ENCODE measurements around the gene TCF7. TPM values are rescaled to one million over a fixed set of nuclear protein-coding genes. Genes with fewer than 3 reads are reported as not detected.

TCF7 gene
- total and polyA plus RNA-seq, 5 experiments from 2014 or later: 207 to 911 (median 600) TPM

- Mint-ChIP-seq H3K4me3 (peak overlapping the region; percentile 66 to 98 (median 82)), H3K27me3 (no peaks in the 10 kb centered on the region), H3K27ac (peak overlapping the region; percentile 91 to 99 (median 98)), H3K9me3 (no peaks in the 10 kb centered on the region), H3K36me3 (peaks cover 7 to 90% (median 25%) of the 10 kb centered on the region in 3 donors), H3K4me1 (peaks cover 49 to 98% (median 97%) of the 10 kb centered on the region in 4 donors)
- POLR2A ChIA-PET: interaction anchor here (0.6 to 1.2 kb wide), 3 partner anchors 27 to 42 kb away, joined by 3 to 8 read pairs (median 3); partner anchors contain the start of gene SKP1
- ATAC-seq (no peak), DNase-seq (peak in 2 of 10 donors; percentile 0 to 45)
These were observed 20.7 kb downstream of the TCF7 start for GRCh38 chr5:134135091-134135655.

GRCh38 chr5:134136221-134136631 is 21.7 kb downstream of the TCF7 start:
- Mint-ChIP-seq H3K4me3 (peak overlapping the region; percentile 66 to 98 (median 82)), H3K9me3 (no peaks in the 10 kb centered on the region), H3K27me3 (no peaks in the 10 kb centered on the region), H3K36me3 (peaks cover 7 to 90% (median 30%) of the 10 kb centered on the region in 3 donors), H3K4me1 (peaks cover 49 to 98% (median 97%) of the 10 kb centered on the region in 4 donors), H3K27ac (peak overlapping the region; percentile 91 to 99 (median 98))
- ATAC-seq (no peak), DNase-seq (peak in 3 of 10 donors; percentile 0 to 41 (median 15))
- POLR2A ChIA-PET: no interaction called here

DNA sequence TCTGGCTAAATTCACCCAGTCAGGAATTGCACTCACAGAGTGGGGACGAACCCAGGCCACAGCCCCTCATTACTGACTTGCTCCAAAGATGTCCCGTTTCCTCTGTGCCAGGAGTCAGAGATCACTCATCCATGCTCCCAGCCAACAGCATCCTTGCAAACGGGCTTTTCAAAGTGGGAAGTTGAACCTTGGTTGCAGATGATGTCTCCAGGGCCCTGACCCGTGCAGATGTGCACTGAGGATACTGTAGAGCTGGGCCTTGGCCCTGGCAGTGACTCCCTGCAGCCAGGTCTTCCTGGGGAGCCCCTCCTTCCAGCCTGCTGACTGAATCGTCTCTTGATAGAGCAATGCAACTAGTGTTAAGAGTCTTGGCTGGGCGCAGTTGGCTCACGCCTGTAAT is 22.3 kb downstream of the TCF7 start:
- POLR2A ChIA-PET: interaction anchor here (0.9 kb wide), 1 partner anchor 167 kb away, joined by 3 read pairs; no protein-coding TSS in a partner anchor
- no peaks in the 10 kb centered on the region for H3K27me3 Mint-ChIP-seq
- H3K36me3 Mint-ChIP-seq: peaks cover 7 to 91% (median 33%) of the 10 kb centered on the region in 3 donors
- no peaks in the 10 kb centered on the region for H3K9me3 Mint-ChIP-seq
- peak overlapping the region; percentile 66 to 98 (median 81) for H3K4me3 Mint-ChIP-seq
- peak in 4 of 10 donors; percentile 0 to 46 (median 10) for DNase-seq
- H3K4me1 Mint-ChIP-seq: peaks cover 50 to 98% (median 97%) of the 10 kb centered on the region in 4 donors
- peak overlapping the region; percentile 91 to 99 (median 98) for H3K27ac Mint-ChIP-seq
- no peak for ATAC-seq

DNA sequence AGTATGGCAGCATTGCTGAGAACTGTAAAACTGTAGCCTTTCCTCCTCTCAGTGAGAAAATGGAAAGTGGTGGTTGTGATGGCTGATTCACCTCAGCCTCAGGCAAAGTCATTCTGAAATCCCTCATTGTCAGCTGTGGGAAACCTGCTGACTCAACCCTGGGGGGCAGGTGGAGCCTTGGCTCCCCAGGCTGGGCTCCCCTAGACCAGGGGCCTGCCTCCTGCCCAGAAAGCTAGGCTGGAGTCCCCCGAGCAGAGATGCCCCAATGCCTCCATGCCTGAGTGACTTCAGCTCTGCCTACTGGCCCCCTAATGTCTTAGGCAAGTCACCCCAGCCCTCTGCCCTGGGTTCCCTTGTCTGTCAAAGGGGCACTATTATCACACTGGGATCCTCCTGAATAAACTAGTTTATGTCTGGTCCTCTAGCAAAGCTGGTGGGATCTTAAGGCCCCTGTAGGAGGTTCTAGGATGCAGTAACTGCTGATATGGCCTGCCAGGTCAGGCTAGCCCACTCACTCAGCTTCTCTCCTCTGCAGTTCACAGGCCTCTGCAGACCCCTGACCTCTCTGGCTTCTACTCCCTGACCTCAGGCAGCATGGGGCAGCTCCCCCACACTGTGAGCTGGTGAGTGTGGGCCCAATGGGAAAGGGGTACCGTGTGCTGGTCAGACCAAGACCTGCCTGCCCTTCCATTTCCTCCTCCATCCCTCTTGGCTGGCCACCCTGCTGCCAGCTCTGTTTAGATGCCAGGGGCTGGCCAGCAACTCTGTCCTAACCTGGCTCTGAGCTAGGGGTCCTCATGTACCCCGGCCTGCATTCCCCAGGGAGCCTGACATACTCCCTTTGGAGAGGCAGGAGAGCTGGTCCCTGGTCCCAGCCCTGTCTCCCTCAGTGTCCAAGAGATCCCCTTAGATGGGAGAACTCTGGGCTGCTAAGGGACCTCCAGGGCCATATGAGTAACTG is 24.2 kb downstream of the TCF7 start:
- peak in 1 of 2 donors; percentile 13 for ATAC-seq
- Mint-ChIP-seq H3K4me1 (peaks cover 41 to 85% (median 82%) of the 10 kb centered on the region in 4 donors), H3K9me3 (no peaks in the 10 kb centered on the region), H3K27ac (peak overlapping the region; percentile 91 to 99 (median 98)), H3K36me3 (peaks cover 7 to 91% (median 34%) of the 10 kb centered on the region in 3 donors), H3K27me3 (no peaks in the 10 kb centered on the region), H3K4me3 (peak overlapping the region; percentile 32 to 94 (median 61))
- peak in 4 of 10 donors; percentile 0 to 60 (median 24) for DNase-seq
- POLR2A ChIA-PET: interaction anchor here (0.9 to 4.0 kb wide), 3 partner anchors 34 to 133 kb away, joined by 4 to 23 read pairs (median 6); partner anchors contain the start of genes SKP1 and VDAC1

GRCh38 chr5:134139377-134139851 is 24.9 kb downstream of the TCF7 start:
- ATAC-seq: no peak
- H3K4me3 Mint-ChIP-seq: peak overlapping the region in 9 of 10 donors; percentile 27 to 94 (median 59)
- POLR2A ChIA-PET: interaction anchor here (0.9 to 4.0 kb wide), 2 partner anchors 37 to 134 kb away, joined by 6 to 23 read pairs; partner anchors contain the start of genes SKP1 and VDAC1
- peak in 3 of 10 donors; percentile 0 to 57 (median 12) for DNase-seq
- peak overlapping the region; percentile 91 to 99 (median 96) for H3K27ac Mint-ChIP-seq
- no peaks in the 10 kb centered on the region for H3K9me3 Mint-ChIP-seq
- peaks cover 7 to 96% (median 33%) of the 10 kb centered on the region in 3 donors for H3K36me3 Mint-ChIP-seq
- H3K27me3 Mint-ChIP-seq: no peaks in the 10 kb centered on the region
- H3K4me1 Mint-ChIP-seq: peaks cover 44 to 84% (median 78%) of the 10 kb centered on the region in 4 donors

GRCh38 chr5:134139891-134140469 is 25.5 kb downstream of the TCF7 start:
- H3K27me3 Mint-ChIP-seq: no peaks in the 10 kb centered on the region
- ATAC-seq (no peak), DNase-seq (peak in 3 of 10 donors; percentile 1 to 27 (median 14))
- H3K4me3 Mint-ChIP-seq: peak overlapping the region in 9 of 10 donors; percentile 15 to 66 (median 42)
- H3K9me3 Mint-ChIP-seq: no peaks in the 10 kb centered on the region
- POLR2A ChIA-PET: interaction anchor here (1.5 to 4.0 kb wide), 3 partner anchors 37 to 135 kb away, joined by 6 to 23 read pairs (median 7); partner anchors contain the start of genes PPP2CA, SKP1 and VDAC1
- peaks cover 7 to 96% (median 33%) of the 10 kb centered on the region in 3 donors for H3K36me3 Mint-ChIP-seq
- peaks cover 45 to 85% (median 78%) of the 10 kb centered on the region in 4 donors for H3K4me1 Mint-ChIP-seq
- H3K27ac Mint-ChIP-seq: peak overlapping the region; percentile 91 to 99 (median 96)

GRCh38 chr5:134140530-134141201 is 26.2 kb downstream of the TCF7 start:
- peaks cover 2 to 95% (median 28%) of the 10 kb centered on the region in 3 donors for H3K36me3 Mint-ChIP-seq
- ATAC-seq (peak; percentile 37 to 43), DNase-seq (peak in 6 of 10 donors; percentile 48 to 75 (median 58))
- peak overlapping the region; percentile 91 to 99 (median 96) for H3K27ac Mint-ChIP-seq
- no peaks in the 10 kb centered on the region for H3K27me3 Mint-ChIP-seq
- H3K4me3 Mint-ChIP-seq: peak overlapping the region in 6 of 10 donors; percentile 15 to 70 (median 39)
- H3K9me3 Mint-ChIP-seq: no peaks in the 10 kb centered on the region
- H3K4me1 Mint-ChIP-seq: peaks cover 39 to 82% (median 76%) of the 10 kb centered on the region in 4 donors
- POLR2A ChIA-PET: interaction anchor here (1.2 to 4.0 kb wide), 4 partner anchors 36 to 136 kb away, joined by 3 to 23 read pairs (median 6); partner anchors contain the start of genes PPP2CA, SKP1 and VDAC1

- DNase-seq (peak in 2 of 10 donors; percentile 27 to 61), ATAC-seq (peak in 1 of 2 donors; percentile 10)
- Mint-ChIP-seq H3K27me3 (no peaks in the 10 kb centered on the region), H3K4me3 (peak overlapping the region in 5 of 10 donors; percentile 20 to 70 (median 29)), H3K36me3 (peaks cover 0 to 96% (median 30%) of the 10 kb centered on the region in 3 donors), H3K4me1 (peaks cover 35 to 80% (median 74%) of the 10 kb centered on the region in 4 donors), H3K9me3 (no peaks in the 10 kb centered on the region), H3K27ac (peak overlapping the region; percentile 91 to 99 (median 96))
- POLR2A ChIA-PET: interaction anchor here (1.2 to 4.0 kb wide), 4 partner anchors 35 to 137 kb away, joined by 3 to 23 read pairs (median 6); partner anchors contain the start of genes PPP2CA, SKP1 and VDAC1
These were observed 27.0 kb downstream of the TCF7 start for GRCh38 chr5:134141331-134142050.

- peaks cover 0 to 96% (median 30%) of the 10 kb centered on the region in 3 donors for H3K36me3 Mint-ChIP-seq
- peak overlapping the region; percentile 91 to 99 (median 96) for H3K27ac Mint-ChIP-seq
- no peaks in the 10 kb centered on the region for H3K27me3 Mint-ChIP-seq
- peaks cover 37 to 79% (median 72%) of the 10 kb centered on the region in 4 donors for H3K4me1 Mint-ChIP-seq
- DNase-seq (peak in 1 of 10 donors; percentile 60), ATAC-seq (no peak)
- POLR2A ChIA-PET: interaction anchor here (1.0 to 2.0 kb wide), 2 partner anchors 17 to 84 kb away, joined by 5 to 6 read pairs; partner anchors contain the start of gene PPP2CA
- peak overlapping the region in 2 of 10 donors; percentile 20 for H3K4me3 Mint-ChIP-seq
- H3K9me3 Mint-ChIP-seq: no peaks in the 10 kb centered on the region
These were observed 27.6 kb downstream of the TCF7 start for GRCh38 chr5:134142052-134142451.

DNA sequence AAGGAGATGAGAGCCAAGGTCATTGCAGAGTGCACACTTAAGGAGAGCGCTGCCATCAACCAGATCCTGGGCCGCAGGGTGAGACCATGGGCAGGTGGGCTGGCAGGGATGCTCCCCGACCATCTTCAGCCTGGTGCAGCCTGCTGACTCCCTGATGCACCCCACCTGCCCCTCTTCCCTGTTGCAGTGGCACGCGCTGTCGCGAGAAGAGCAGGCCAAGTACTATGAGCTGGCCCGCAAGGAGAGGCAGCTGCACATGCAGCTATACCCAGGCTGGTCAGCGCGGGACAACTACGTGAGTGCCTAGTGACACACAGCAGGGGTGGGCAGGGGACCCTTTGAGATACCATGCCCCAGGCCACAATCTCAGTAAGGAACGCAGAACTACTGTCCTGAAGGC is 28.3 kb downstream of the TCF7 start:
- Mint-ChIP-seq H3K4me1 (peaks cover 39 to 76% (median 66%) of the 10 kb centered on the region in 4 donors), H3K27me3 (no peaks in the 10 kb centered on the region), H3K27ac (peak overlapping the region in 9 of 10 donors; percentile 34 to 96 (median 86)), H3K4me3 (peak overlapping the region in 2 of 10 donors; percentile 18 to 58), H3K36me3 (peaks cover 0 to 95% (median 30%) of the 10 kb centered on the region in 3 donors), H3K9me3 (no peaks in the 10 kb centered on the region)
- ATAC-seq (no peak), DNase-seq (no peak)
- POLR2A ChIA-PET: interaction anchor here (1.0 to 2.1 kb wide), 4 partner anchors 16 to 83 kb away, joined by 3 to 7 read pairs (median 5); partner anchors contain the start of genes PPP2CA and SKP1

All from naive thymus-derived CD8-positive, alpha-beta T cell (primary cell).